ENCODE results near the gene CYP2W1. TPM values are rescaled to one million over a fixed set of nuclear protein-coding genes. Genes with fewer than 3 reads are reported as not detected.
A peak's percentile ranks its signal among the peaks of the same experiment; 100 is the strongest.

Gene CYP2W1
- 1 to 10 TPM in 1 of 2 donors, under 1 TPM in 1; 0.71 to 1.2 TPM for total RNA-seq
- 0.61 TPM for polyA plus RNA-seq (ENCODE audit: insufficient read depth, low read depth, low replicate concordance)
- long read RNA-seq, donor 1, transcript CYP2W1-201 (9 exons, 2,304 nt): major isoform, 5 of 6 reads
- long read RNA-seq, donor 1, partial matches to known transcripts: 0 of 6 reads
- long read RNA-seq, donor 1, other reads (novel, unspliced or antisense): 0 of 6 reads
- long read RNA-seq, donor 2: 0 reads

GRCh38 chr7:983004-983615, at the start of gene CYP2W1:
Gene CYP2W1 (plus strand): TSS chr7:983181. CDS start chr7:983212, 31 bp downstream.
- H3K36me3 ChIP-seq (ENCODE audit: low read depth, missing control alignments): no peaks in the 10 kb centered on the region
- no peak for TF ChIP-seq POLR2A (IDR thresholded peaks at IDR 0.05)
- no peak for TF ChIP-seq CTCF (IDR thresholded peaks at IDR 0.05)
- no peak within 1 kb of the TSS for H3K4me3 ChIP-seq
- intact Hi-C loops (cut with DNase I; ENCODE audit: low total_unique reads): no loop called here
- WGBS, 2 donors: 57% methylated on average over 10 to 23 of the region's 34 CpGs
- no peak for DNase-seq
- H3K27ac ChIP-seq: no peak within 1 kb of the TSS
- H3K9me3 ChIP-seq: no peaks in the 10 kb centered on the region
- H3K4me1 ChIP-seq: peaks cover 28% of the 10 kb centered on the region
- H3K27me3 ChIP-seq: no peaks in the 10 kb centered on the region

- no peak for DNase-seq
- Histone ChIP-seq H3K27me3 (no peaks in the 10 kb centered on the region), H3K4me3 (peak overlapping the region in 1 of 2 donors; percentile 21), H3K9me3 (no peaks in the 10 kb centered on the region), H3K27ac (no peak overlapping the region), H3K4me1 (no peaks in the 10 kb centered on the region), H3K36me3 (ENCODE audit: low read depth, missing control alignments) (no peaks in the 10 kb centered on the region)
- TF ChIP-seq POLR2A (IDR thresholded peaks at IDR 0.05) (no peak), CTCF (IDR thresholded peaks at IDR 0.05) (no peak)
- intact Hi-C loops (cut with DNase I; ENCODE audit: low total_unique reads): no loop called here
- 62 to 76% methylated on average over 17 to 33 of the region's 34 CpGs for WGBS, 2 donors
Measured at GRCh38 chr7:934469-935163, 48.4 kb upstream of the CYP2W1 start.

- peak overlapping the region in 1 of 2 donors; percentile 21 for H3K4me3 ChIP-seq
- H3K4me1 ChIP-seq: no peaks in the 10 kb centered on the region
- TF ChIP-seq POLR2A (IDR thresholded peaks at IDR 0.05) (no peak), CTCF (IDR thresholded peaks at IDR 0.05) (no peak)
- no peaks in the 10 kb centered on the region for H3K36me3 ChIP-seq (ENCODE audit: low read depth, missing control alignments)
- WGBS, 2 donors: 50 to 66% methylated on average over 2 to 46 of the region's 46 CpGs
- no peaks in the 10 kb centered on the region for H3K27me3 ChIP-seq
- H3K27ac ChIP-seq: no peak overlapping the region
- H3K9me3 ChIP-seq: no peaks in the 10 kb centered on the region
- DNase-seq: no peak
- intact Hi-C loops (cut with DNase I; ENCODE audit: low total_unique reads): no loop called here
Measured at GRCh38 chr7:935164-935873, 47.7 kb upstream of the CYP2W1 start.

- Histone ChIP-seq H3K36me3 (ENCODE audit: low read depth, missing control alignments) (no peaks in the 10 kb centered on the region), H3K27ac (no peak overlapping the region), H3K4me3 (no peak overlapping the region), H3K9me3 (no peaks in the 10 kb centered on the region), H3K27me3 (no peaks in the 10 kb centered on the region), H3K4me1 (no peaks in the 10 kb centered on the region)
- no peak for TF ChIP-seq POLR2A (IDR thresholded peaks at IDR 0.05)
- no peak for TF ChIP-seq CTCF (IDR thresholded peaks at IDR 0.05)
- WGBS, 2 donors: 57 to 76% methylated on average over 24 to 28 of the region's 28 CpGs
- intact Hi-C loops (cut with DNase I; ENCODE audit: low total_unique reads): no loop called here
- DNase-seq: no peak
Measured at GRCh38 chr7:935874-936385, 47.1 kb upstream of the CYP2W1 start.
